Muscle of leg (tissue), 11 donors: ENCODE data around the gene NFAT5. TPM values are rescaled to one million over a fixed set of nuclear protein-coding genes. Genes with fewer than 3 reads are reported as not detected.

Source experiments
- DNase-seq: peaks from one replicate; pipeline ENCODE4 v3.0.0; 2013
- H3K27ac ChIP-seq: one replicate; pipeline ENCODE4 v1.5.1; 2013; ENCODE audit warnings: mild to moderate bottlenecking, low read length, control low read depth
- H3K27me3 ChIP-seq: one replicate; pipeline ENCODE4 v1.6.1; 2013; ENCODE audit warnings: low read length; ENCODE audit not compliant: control insufficient read depth, insufficient read depth
- H3K36me3 ChIP-seq: one replicate; pipeline ENCODE4 v1.6.1; 2013; ENCODE audit warnings: low read length; ENCODE audit not compliant: control insufficient read depth, insufficient read depth
- H3K4me1 ChIP-seq: one replicate; pipeline ENCODE4 v1.6.1; 2013; ENCODE audit warnings: low read length; ENCODE audit not compliant: control insufficient read depth, insufficient read depth
- H3K4me3 ChIP-seq: one replicate; pipeline ENCODE4 v1.5.1; 2013; ENCODE audit warnings: low read length, control low read depth
- H3K9me3 ChIP-seq: replicated peaks from 2 replicates; pipeline ENCODE4 v1.6.1; 2013; ENCODE audit warnings: low read depth, low read length; ENCODE audit not compliant: control insufficient read depth
- WGBS: methylation state at CpG from one replicate; pipeline ENCODE4 v1.1.5; 2013; ENCODE audit warnings: missing lambda C conversion rate; ENCODE audit not compliant: insufficient coverage; 5-methylcytosine and 5-hydroxymethylcytosine counted together
- polyA plus RNA-seq, 8 donors: library from polyadenylated mRNA; unstranded; fragments of 120-200 nt; gene quantifications; one replicate each; pipeline versions ENCODE4 v1.2.1 to v1.2.3, GENCODE V29; 2013; ENCODE audit warnings: inconsistent platforms in 1 of 8, low replicate concordance in 1 of 8; ENCODE audit not compliant: insufficient read length in 8 of 8, insufficient read depth in 1 of 8
- total RNA-seq: library from RNA; stranded (reverse); fragments of 120-200 nt; gene quantifications from one replicate; pipeline ENCODE4 v1.2.4, GENCODE V29; 2013

Gene NFAT5
- total and polyA plus RNA-seq, 9 donors = 8.2 to 21.1 (median 12.8) TPM

- WGBS = 100% methylated on average over 3 of the region's 20 CpGs
- Histone ChIP-seq H3K4me3 (no peak overlapping the region), H3K27ac (no peak overlapping the region), H3K27me3 (no peaks in the 10 kb centered on the region), H3K4me1 (peaks cover under 1% of the 10 kb centered on the region), H3K9me3 (no peaks in the 10 kb centered on the region), H3K36me3 (peaks cover 78% of the 10 kb centered on the region)
- no peak for DNase-seq
Measured at GRCh38 chr16:69748694-69749345, 183.1 kb downstream of the NFAT5 start.

- peak overlapping the region; percentile 76 for H3K27ac ChIP-seq
- 3% methylated on average over 3 of the region's 4 CpGs for whole genome bisulfite sequencing
- DNase-seq = no peak
Measured at GRCh38 chr16:69754143-69754468, 188.3 kb downstream of the NFAT5 start.

More at GRCh38 chr16:69754143-69754468, 188.3 kb downstream of the NFAT5 start:
- H3K4me3 ChIP-seq = peak overlapping the region; percentile 94
- no peaks in the 10 kb centered on the region for H3K27me3 ChIP-seq
- H3K36me3 ChIP-seq = peaks cover 33% of the 10 kb centered on the region
- peaks cover 4% of the 10 kb centered on the region for H3K4me1 ChIP-seq
- no peaks in the 10 kb centered on the region for H3K9me3 ChIP-seq

Other genes starting within 250 kb of the NFAT5 start
- gene PDF, start 235.4 kb upstream of the NFAT5 start, total RNA-seq = 6.5 TPM
- 1 to 10 TPM; 5.9 to 8.1 (median 6.4) TPM for gene PDF, start 235.4 kb upstream of the NFAT5 start, polyA plus RNA-seq
- gene COG8, start 226.4 kb upstream of the NFAT5 start, total RNA-seq = 27.1 TPM
- 10 to 100 TPM; 19.2 to 25.3 (median 22.0) TPM for gene COG8, start 226.4 kb upstream of the NFAT5 start, polyA plus RNA-seq
- 14.5 TPM for gene NIP7, start 226.2 kb upstream of the NFAT5 start, total RNA-seq
- 10 to 100 TPM; 17.0 to 27.0 (median 24.3) TPM for gene NIP7, start 226.2 kb upstream of the NFAT5 start, polyA plus RNA-seq
- 0.22 TPM for gene TMED6, start 214.2 kb upstream of the NFAT5 start, total RNA-seq
- gene TMED6, start 214.2 kb upstream of the NFAT5 start, polyA plus RNA-seq = 1 to 10 TPM; 1.0 to 1.7 (median 1.2) TPM
- gene TERF2, start 180.0 kb upstream of the NFAT5 start, total RNA-seq = 9.8 TPM
- 10 to 100 TPM; 22.3 to 34.7 (median 29.6) TPM for gene TERF2, start 180.0 kb upstream of the NFAT5 start, polyA plus RNA-seq
- gene CYB5B, start 141.3 kb upstream of the NFAT5 start, total RNA-seq = 55.5 TPM
- 10 to 100 TPM; 58.3 to 74.5 (median 66.9) TPM for gene CYB5B, start 141.3 kb upstream of the NFAT5 start, polyA plus RNA-seq
- gene NQO1, start 160.6 kb downstream of the NFAT5 start, total RNA-seq = 8.2 TPM
- gene NQO1, start 160.6 kb downstream of the NFAT5 start, polyA plus RNA-seq = 10 to 100 TPM in 3 of 8 donors, 1 to 10 TPM in 5; 7.0 to 13.2 (median 9.2) TPM
- 16.2 TPM for gene NOB1, start 189.0 kb downstream of the NFAT5 start, total RNA-seq
- gene NOB1, start 189.0 kb downstream of the NFAT5 start, polyA plus RNA-seq = 10 to 100 TPM; 40.9 to 56.6 (median 47.5) TPM
- 14.3 TPM for gene WWP2, start 196.4 kb downstream of the NFAT5 start, total RNA-seq
- gene WWP2, start 196.4 kb downstream of the NFAT5 start, polyA plus RNA-seq = 10 to 100 TPM; 15.3 to 19.7 (median 17.0) TPM